Activated naive CD4-positive, alpha-beta T cell treated with anti-CD3 and anti-CD28 coated beads, Interleukin-2, amount 50 U/mL, for 72 hours (primary cell): Measurements from ENCODE around the gene SRRD. TPM values are rescaled to one million over a fixed set of nuclear protein-coding genes. Genes with fewer than 3 reads are reported as not detected.
A peak's percentile ranks its signal among the peaks of the same experiment; 100 is the strongest.

Experiments
- ATAC-seq, 2 donors: fragments of 150-1000 bp; cut with Tn5 transposase; 2 replicates each; pipeline ENCODE4 v1.10.0; 2021; ENCODE audit warnings: mild to moderate bottlenecking in 2 of 2, moderate library complexity in 2 of 2
- DNase-seq, 2 donors: peaks; one replicate each; pipeline ENCODE4 v3.0.0; 2021 to 2022; ENCODE audit warnings: low spot score in 2 of 2
- H3K27ac Mint-ChIP-seq, 2 donors: one replicate each; pipeline ENCODE4 v1.8.0; 2022; ENCODE audit warnings: mild to moderate bottlenecking in 2 of 2, mixed read lengths in 2 of 2
- H3K36me3 Mint-ChIP-seq, 2 donors: one replicate each; pipeline ENCODE4 v1.8.0; 2022; ENCODE audit warnings: mixed read lengths in 2 of 2
- H3K9me3 Mint-ChIP-seq, 2 donors: one replicate each; pipeline ENCODE4 v1.8.0; 2022; ENCODE audit warnings: mixed read lengths in 2 of 2
- total RNA-seq, 2 donors: library from RNA; stranded (reverse); gene quantifications; one replicate each; pipeline ENCODE4 v1.2.3, GENCODE V29; 2022

SRRD gene
- total RNA-seq, 2 donors from 2014 or later: 18.6 to 27.4 TPM

GRCh38 chr22:26474682-26475081 is 9.0 kb upstream of the SRRD start:
- H3K9me3 Mint-ChIP-seq: no peaks in the 10 kb centered on the region
- ATAC-seq: peak in 1 of 2 donors; percentile 56
- H3K27ac Mint-ChIP-seq: peak overlapping the region in 1 of 2 donors; percentile 62
- no peak for DNase-seq
- H3K36me3 Mint-ChIP-seq: peaks cover 29 to 42% of the 10 kb centered on the region in 2 donors

GRCh38 chr22:26476705-26477340 is 6.9 kb upstream of the SRRD start:
- H3K36me3 Mint-ChIP-seq: peaks cover 36 to 55% of the 10 kb centered on the region in 2 donors
- peak overlapping the region in 1 of 2 donors; percentile 70 for H3K27ac Mint-ChIP-seq
- no peaks in the 10 kb centered on the region for H3K9me3 Mint-ChIP-seq
- DNase-seq (no peak), ATAC-seq (peak in 1 of 2 donors; percentile 67)

DNA sequence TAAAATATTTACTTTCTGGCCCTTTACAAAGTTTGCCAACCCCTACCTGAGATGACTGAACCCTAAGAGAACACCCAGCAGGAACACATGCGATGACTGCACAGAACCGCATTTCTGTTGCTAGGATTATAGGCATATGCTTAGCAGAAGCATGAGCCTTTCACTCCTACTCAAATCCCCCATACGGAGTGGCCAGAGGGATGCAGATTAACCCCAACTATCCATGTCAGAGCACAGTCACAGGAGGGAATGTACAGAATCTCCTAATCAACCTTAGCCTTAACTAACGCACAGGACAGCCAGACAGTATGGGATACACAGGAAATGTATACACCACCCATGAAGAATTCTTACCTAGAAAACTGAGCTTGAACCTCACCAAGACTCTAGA is 6.3 kb upstream of the SRRD start:
- DNase-seq (no peak), ATAC-seq (peak in 1 of 2 donors; percentile 8)
- Mint-ChIP-seq H3K27ac (peak overlapping the region; percentile 11 to 44), H3K9me3 (no peaks in the 10 kb centered on the region), H3K36me3 (peaks cover 35 to 56% of the 10 kb centered on the region in 2 donors)

- Mint-ChIP-seq H3K27ac (peak overlapping the region; percentile 83 to 93), H3K36me3 (peaks cover 35 to 62% of the 10 kb centered on the region in 2 donors), H3K9me3 (no peaks in the 10 kb centered on the region)
- DNase-seq: no peak
- no peak for ATAC-seq
Measured at GRCh38 chr22:26479043-26479791, 4.5 kb upstream of the SRRD start.

DNA sequence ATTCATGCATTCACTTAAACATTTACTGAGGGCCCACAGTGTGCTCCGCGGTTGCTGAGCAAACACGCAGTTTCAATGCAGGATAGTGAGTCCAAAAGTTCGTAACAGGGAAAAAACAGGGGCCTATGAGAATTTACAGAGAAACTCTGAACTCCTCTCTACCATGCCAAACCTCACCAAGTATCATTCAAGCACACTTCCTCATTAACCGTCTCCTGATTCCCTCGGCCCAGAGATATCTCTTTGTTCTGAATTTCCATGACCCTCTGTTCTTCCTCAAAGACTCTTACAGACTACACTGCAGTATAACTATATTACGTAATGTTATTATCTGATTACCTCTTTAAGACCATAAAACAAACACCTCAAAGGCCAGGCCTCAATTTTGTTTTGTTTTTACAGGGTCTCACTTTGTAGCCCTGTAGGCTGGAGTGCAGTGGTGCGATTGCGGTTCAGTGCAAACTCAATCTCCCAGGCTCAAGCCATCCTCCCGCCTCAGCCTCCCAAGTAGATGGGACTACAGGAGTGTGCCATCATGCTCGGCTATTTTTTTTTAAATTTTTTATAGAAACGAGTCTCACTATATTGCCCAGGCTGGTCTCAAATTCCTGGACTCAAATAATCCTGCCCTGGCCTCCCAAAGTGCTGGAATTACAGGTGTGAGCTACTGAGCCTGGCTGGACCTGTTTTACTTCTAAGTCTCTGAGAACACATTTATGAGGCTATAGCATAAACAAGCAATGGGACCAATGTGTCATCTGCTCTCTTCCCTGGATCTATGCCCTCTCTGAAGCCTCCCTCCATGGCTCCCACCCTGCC is 3.7 kb upstream of the SRRD start:
- DNase-seq: no peak
- Mint-ChIP-seq H3K9me3 (no peaks in the 10 kb centered on the region), H3K36me3 (peaks cover 37 to 58% of the 10 kb centered on the region in 2 donors), H3K27ac (peak overlapping the region; percentile 83 to 93)
- no peak for ATAC-seq

GRCh38 chr22:26480611-26480932 is 3.1 kb upstream of the SRRD start:
- Mint-ChIP-seq H3K36me3 (peaks cover 37 to 57% of the 10 kb centered on the region in 2 donors), H3K27ac (peak overlapping the region; percentile 51 to 93), H3K9me3 (no peaks in the 10 kb centered on the region)
- no peak for DNase-seq
- no peak for ATAC-seq

DNA sequence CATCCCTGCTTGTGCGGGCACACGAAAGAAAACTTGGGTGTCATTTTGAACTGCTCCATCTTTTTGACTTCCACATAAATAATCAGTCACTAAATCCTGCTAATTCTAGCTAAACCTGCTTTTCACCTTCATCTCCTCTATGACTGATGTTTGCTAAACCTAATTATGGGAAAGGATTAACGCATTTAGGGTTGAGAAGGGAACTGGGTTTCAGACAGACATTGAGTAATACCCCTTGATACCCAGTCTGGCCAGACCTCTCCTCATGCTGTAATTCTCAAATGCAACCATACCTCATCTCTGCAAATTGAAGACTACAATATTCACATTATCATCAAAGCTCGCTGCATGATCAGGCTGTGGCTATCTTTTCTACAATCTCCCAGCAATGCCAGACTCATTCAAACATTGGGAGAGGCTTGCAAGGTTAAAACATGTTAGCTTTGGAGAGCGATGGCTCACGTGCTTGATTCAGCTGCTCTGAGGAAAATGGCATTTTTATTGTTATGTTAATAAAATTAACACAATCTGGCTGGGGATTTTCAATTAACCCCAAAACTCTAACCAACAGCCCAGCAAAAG is 2.5 kb upstream of the SRRD start:
- no peak for ATAC-seq
- H3K9me3 Mint-ChIP-seq: no peaks in the 10 kb centered on the region
- H3K36me3 Mint-ChIP-seq: peaks cover 37 to 57% of the 10 kb centered on the region in 2 donors
- no peak for DNase-seq
- H3K27ac Mint-ChIP-seq: peak overlapping the region; percentile 51 to 93

DNA sequence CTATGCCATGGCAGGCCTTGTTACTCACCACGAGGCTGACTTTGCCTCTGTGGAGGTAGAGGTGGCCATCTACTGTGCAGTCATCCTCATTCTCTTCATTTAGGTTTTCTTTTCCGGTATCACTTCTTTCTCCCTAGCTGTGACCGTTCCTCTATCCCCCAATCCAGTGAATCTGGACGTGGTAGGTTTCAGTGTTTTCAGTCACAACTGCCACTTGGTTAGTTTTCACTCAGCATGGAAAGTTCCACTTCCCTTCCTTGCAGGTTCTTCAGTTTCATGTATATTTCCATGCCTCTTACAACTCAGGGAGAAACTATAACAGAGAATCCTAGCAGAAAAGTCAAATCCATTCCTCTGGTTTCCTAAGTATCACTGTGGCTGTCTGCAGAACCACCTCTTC is 2.0 kb upstream of the SRRD start:
- peak; percentile 8 to 36 for ATAC-seq
- peaks cover 37 to 53% of the 10 kb centered on the region in 2 donors for H3K36me3 Mint-ChIP-seq
- peak overlapping the region; percentile 93 to 99 for H3K27ac Mint-ChIP-seq
- no peaks in the 10 kb centered on the region for H3K9me3 Mint-ChIP-seq
- no peak for DNase-seq

GRCh38 chr22:26482161-26482560 is 1.5 kb upstream of the SRRD start:
- ATAC-seq (no peak), DNase-seq (no peak)
- Mint-ChIP-seq H3K9me3 (no peaks in the 10 kb centered on the region), H3K27ac (peak overlapping the region; percentile 93 to 99), H3K36me3 (peaks cover 37 to 48% of the 10 kb centered on the region in 2 donors)

DNA sequence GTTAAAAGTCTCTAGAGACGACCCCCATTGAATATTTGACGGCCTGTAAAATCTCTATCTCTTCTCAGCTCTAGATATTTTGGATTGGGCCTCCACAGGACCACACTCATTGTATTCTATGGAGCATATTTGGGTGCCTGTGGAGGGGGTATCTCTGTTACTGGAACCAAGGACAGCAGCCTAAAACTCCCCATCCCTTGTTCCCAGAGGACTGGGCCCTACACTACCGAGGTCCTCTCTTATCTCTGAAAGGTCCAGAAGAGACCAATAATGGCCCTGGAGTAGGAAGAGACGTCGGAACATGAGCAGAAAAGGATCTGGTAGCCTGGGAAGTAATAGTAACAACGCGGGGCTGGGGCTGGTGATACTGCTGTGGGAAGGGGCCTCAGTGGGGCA is 636 bp upstream of the SRRD start:
- Mint-ChIP-seq H3K36me3 (peaks cover 28 to 41% of the 10 kb centered on the region in 2 donors), H3K27ac (peak overlapping the region; percentile 93 to 99), H3K9me3 (no peaks in the 10 kb centered on the region)
- DNase-seq (no peak), ATAC-seq (peak in 1 of 2 donors; percentile 2)

DNA sequence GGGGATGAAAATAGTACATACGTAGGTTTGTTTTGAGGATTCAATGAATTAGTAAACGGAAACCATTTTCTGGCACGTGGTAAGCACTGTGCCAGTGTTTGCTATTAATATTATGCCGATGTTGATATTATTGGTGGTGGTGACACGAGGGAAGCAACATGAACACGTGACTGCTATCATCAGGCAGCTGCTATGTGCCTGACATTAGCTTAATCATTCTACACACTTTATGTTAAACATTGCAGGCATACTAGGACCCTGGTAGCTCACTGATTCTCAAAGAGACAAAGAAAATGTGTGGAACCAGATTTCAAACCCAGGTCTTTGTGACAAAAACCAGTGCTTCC is 656 bp downstream of the SRRD start:
- peaks cover 23 to 30% of the 10 kb centered on the region in 2 donors for H3K36me3 Mint-ChIP-seq
- no peaks in the 10 kb centered on the region for H3K9me3 Mint-ChIP-seq
- no peak for ATAC-seq
- H3K27ac Mint-ChIP-seq: peak overlapping the region; percentile 93
- DNase-seq: no peak

- no peak for ATAC-seq
- Mint-ChIP-seq H3K9me3 (no peaks in the 10 kb centered on the region), H3K36me3 (peaks cover 16 to 23% of the 10 kb centered on the region in 2 donors), H3K27ac (peak overlapping the region; percentile 17 to 62)
- DNase-seq: no peak
Measured at GRCh38 chr22:26485013-26485412, 1.3 kb downstream of the SRRD start.

- Mint-ChIP-seq H3K27ac (peak overlapping the region in 1 of 2 donors; percentile 62), H3K9me3 (no peaks in the 10 kb centered on the region), H3K36me3 (peaks cover 14 to 17% of the 10 kb centered on the region in 2 donors)
- no peak for ATAC-seq
- DNase-seq: no peak
Measured at GRCh38 chr22:26485806-26486390, 2.2 kb downstream of the SRRD start.

DNA sequence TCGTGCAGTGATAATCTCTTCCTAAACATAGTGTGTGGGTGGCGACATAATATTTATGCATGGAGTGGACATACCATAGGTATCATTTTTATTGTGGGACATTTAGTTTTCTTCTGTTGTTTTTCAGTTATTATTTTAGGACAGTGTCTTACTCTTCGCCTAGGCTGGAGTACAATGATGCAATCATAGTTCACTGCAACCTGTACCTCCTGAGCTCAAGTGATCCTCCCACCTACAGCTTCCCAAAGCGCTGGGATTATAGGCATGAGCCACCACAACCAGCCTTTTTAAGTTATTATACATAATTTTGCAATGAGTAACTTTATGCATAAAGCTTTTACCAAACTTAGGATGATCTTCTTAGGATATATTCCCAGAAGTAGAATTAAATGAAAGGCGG is 2.7 kb downstream of the SRRD start:
- Mint-ChIP-seq H3K27ac (no peak overlapping the region), H3K9me3 (no peaks in the 10 kb centered on the region), H3K36me3 (peaks cover 10 to 12% of the 10 kb centered on the region in 2 donors)
- ATAC-seq (no peak), DNase-seq (no peak)

GRCh38 chr22:26487996-26488395 is 4.3 kb downstream of the SRRD start:
- ATAC-seq: no peak
- Mint-ChIP-seq H3K9me3 (no peaks in the 10 kb centered on the region), H3K36me3 (peaks cover 4 to 12% of the 10 kb centered on the region in 2 donors), H3K27ac (peak overlapping the region; percentile 5 to 75)
- DNase-seq: no peak

- Mint-ChIP-seq H3K27ac (peak overlapping the region; percentile 59 to 90), H3K9me3 (no peaks in the 10 kb centered on the region), H3K36me3 (peaks cover 3 to 13% of the 10 kb centered on the region in 2 donors)
- ATAC-seq (no peak), DNase-seq (no peak)
Measured at GRCh38 chr22:26489447-26490036, 5.9 kb downstream of the SRRD start.
